ENCODE measurements around the gene OR6A2. TPM values are rescaled to one million over a fixed set of nuclear protein-coding genes. Genes with fewer than 3 reads are reported as not detected.
A peak's percentile ranks its signal among the peaks of the same experiment; 100 is the strongest.

The OR6A2 gene
- total and polyA plus RNA-seq, 9 of the 15 experiments (the other 6 are each of a cell fraction or from before 2014, with no cell fraction given) = 0.04 to 0.69 (median 0.35) TPM; not detected in 2

DNA sequence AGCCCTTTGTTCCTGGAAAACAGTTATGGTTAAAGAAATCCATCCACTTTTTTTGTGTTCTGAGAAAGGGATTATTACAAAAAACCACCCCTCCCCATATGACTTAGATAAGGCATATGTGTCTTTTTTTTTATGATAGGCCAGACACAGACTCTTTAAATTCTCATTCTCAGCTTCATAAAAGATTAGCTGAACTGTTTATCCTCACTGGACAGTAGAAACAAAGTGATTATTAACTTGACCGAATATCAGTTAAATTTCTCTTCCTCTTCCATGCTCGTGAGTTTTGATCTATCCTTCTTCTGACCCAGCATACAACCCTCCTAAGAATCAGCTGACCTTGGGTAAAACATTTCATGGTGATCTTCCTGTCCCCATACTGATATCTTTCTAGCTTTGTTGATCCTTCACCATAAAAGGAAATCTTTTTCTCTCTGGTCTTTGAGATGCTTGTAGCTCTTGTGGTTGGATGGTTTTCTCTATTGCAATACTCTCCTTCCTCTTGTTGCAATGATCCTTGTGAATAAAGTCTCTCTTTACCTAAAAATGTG is 53.9 kb downstream of the OR6A2 start:
- Histone ChIP-seq H3K4me3 (no peak overlapping the region), H3K36me3 (ENCODE audit: control insufficient read depth, insufficient read depth, low read length) (no peaks in the 10 kb centered on the region), H3K9me1 (ENCODE audit: control insufficient read depth, insufficient read depth, low read length) (no peaks in the 10 kb centered on the region), H2AFZ (ENCODE audit: low read depth, low read length) (peak overlapping the region; percentile 82), H4K20me1 (replicated peaks; ENCODE audit: control insufficient read depth, insufficient read depth, low read length) (no peaks in the 10 kb centered on the region), H3K27ac (ENCODE audit: extremely low read depth, low read depth, low read length) (peak overlapping the region; percentile 72), H3K4me2 (ENCODE audit: insufficient read depth, low read length) (peak overlapping the region; percentile 53; the same call in 1 of the 2 replicates), H3K9me3 (replicated peaks; ENCODE audit: control insufficient read depth, insufficient read depth, low read depth, low read length) (0 out of 2 replicates have a peak, but pooled peaks cover 3% of the 10 kb centered on the region), H3K9ac (ENCODE audit: insufficient read depth in 1 of 2, low read depth in 2 of 2, low read length in 2 of 2) (peak overlapping the region in 1 of 2 experiments; percentile 48; a peak in 2 of 4 replicates), H3K4me1 (replicated peaks in 1 of 2; ENCODE audit: control insufficient read depth in 2 of 2, insufficient read depth in 2 of 2, low read length in 2 of 2) (peaks cover 0 to 50% of the 10 kb centered on the region in 2 experiments), H3K27me3 (ENCODE audit: control insufficient read depth in 2 of 2, insufficient read depth in 2 of 2, low read length in 2 of 2) (no peaks in the 10 kb centered on the region), H3K79me2 (ENCODE audit: control insufficient read depth, insufficient read depth, low read length) (no peaks in the 10 kb centered on the region)
- no TSS peak for BruUV-seq (replicated peaks)
- CTCF ChIA-PET (ENCODE audit: low intra/inter-chr PET ratio) = no interaction called here
- DNase-seq (ENCODE audit: extremely low read depth in 1 of 4, low spot score in 3 of 4) = peak in 2 of 4 experiments; percentile 45 to 63
- peak; percentile 44 for FAIRE-seq
- POLR2A ChIA-PET = interaction anchor here (0.7 to 2.1 kb wide), 7 partner anchors 10 to 264 kb away, joined by 3 to 10 read pairs (median 6); partner anchors contain the start of genes ARFIP2 and TIMM10B
- ATAC-seq = peak; percentile 82
- in situ Hi-C loops (cut with MboI) (no loop called here), intact Hi-C loops (cut with micrococcal nuclease) (no loop called here)
- WGBS (ENCODE audit: insufficient coverage, low coverage, missing lambda C conversion rate) = 0% methylated on average over 2 of the region's 2 CpGs
- TF ChIP-seq BRD4 (IDR thresholded peaks at IDR 0.05) (0 out of 2 replicates have a peak, but pooled peaks have one; percentile 28), SMAD4 (CRISPR knock-in tag; conservative IDR thresholded peaks at IDR 0.05) (0 out of 2 replicates have a peak, but pooled peaks have one; percentile 38), CBFA2T3 (IDR thresholded peaks at IDR 0.05) (peak; percentile 63), MEIS2 (IDR thresholded peaks at IDR 0.05; ENCODE audit: partially characterized antibody) (peak; percentile 2), NR2C1 (IDR thresholded peaks at IDR 0.05) (no peak), NR2C1 (tag; IDR thresholded peaks at IDR 0.05) (no peak), FOXM1 (IDR thresholded peaks at IDR 0.05; ENCODE audit: low read depth) (peak; percentile 30; the same call in 1 of the 2 replicates), FOXM1 (CRISPR knock-in tag; IDR thresholded peaks at IDR 0.05; ENCODE audit: low read depth) (no peak), TBL1XR1 (IDR thresholded peaks at IDR 0.05; ENCODE audit: low read length in 2 of 2) (no peak), ZNF24 (IDR thresholded peaks at IDR 0.05) (0 out of 2 replicates have a peak, but pooled peaks have one; percentile 9), MTA1 (IDR thresholded peaks at IDR 0.05; ENCODE audit: borderline replicate concordance) (no peak)
- TF ChIP-seq, protein P1, sequence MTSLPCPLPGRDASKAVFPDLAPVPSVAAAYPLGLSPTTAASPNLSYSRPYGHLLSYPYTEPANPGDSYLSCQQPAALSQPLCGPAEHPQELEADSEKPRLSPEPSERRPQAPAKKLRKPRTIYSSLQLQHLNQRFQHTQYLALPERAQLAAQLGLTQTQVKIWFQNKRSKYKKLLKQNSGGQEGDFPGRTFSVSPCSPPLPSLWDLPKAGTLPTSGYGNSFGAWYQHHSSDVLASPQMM (CRISPR knock-in tag; IDR thresholded peaks at IDR 0.05) = no peak
- TF ChIP-seq, protein P2, sequence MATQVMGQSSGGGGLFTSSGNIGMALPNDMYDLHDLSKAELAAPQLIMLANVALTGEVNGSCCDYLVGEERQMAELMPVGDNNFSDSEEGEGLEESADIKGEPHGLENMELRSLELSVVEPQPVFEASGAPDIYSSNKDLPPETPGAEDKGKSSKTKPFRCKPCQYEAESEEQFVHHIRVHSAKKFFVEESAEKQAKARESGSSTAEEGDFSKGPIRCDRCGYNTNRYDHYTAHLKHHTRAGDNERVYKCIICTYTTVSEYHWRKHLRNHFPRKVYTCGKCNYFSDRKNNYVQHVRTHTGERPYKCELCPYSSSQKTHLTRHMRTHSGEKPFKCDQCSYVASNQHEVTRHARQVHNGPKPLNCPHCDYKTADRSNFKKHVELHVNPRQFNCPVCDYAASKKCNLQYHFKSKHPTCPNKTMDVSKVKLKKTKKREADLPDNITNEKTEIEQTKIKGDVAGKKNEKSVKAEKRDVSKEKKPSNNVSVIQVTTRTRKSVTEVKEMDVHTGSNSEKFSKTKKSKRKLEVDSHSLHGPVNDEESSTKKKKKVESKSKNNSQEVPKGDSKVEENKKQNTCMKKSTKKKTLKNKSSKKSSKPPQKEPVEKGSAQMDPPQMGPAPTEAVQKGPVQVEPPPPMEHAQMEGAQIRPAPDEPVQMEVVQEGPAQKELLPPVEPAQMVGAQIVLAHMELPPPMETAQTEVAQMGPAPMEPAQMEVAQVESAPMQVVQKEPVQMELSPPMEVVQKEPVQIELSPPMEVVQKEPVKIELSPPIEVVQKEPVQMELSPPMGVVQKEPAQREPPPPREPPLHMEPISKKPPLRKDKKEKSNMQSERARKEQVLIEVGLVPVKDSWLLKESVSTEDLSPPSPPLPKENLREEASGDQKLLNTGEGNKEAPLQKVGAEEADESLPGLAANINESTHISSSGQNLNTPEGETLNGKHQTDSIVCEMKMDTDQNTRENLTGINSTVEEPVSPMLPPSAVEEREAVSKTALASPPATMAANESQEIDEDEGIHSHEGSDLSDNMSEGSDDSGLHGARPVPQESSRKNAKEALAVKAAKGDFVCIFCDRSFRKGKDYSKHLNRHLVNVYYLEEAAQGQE (IDR thresholded peaks at IDR 0.05; ENCODE audit: borderline replicate concordance) = no peak
- TF ChIP-seq, protein P2 (CRISPR knock-in tag; IDR thresholded peaks at IDR 0.05; ENCODE audit: low read depth) = no peak
